B cell (primary cell): Measurements from ENCODE around the gene DOCK1.

Source experiments
- EZH2 ChIP-seq: IDR thresholded peaks from 2 replicates; pipeline ENCODE4 v1.6.1; 2012; ENCODE audit warnings: borderline replicate concordance, low read depth, mild to moderate bottlenecking, moderate library complexity, low read length; ENCODE audit not compliant: insufficient read depth, poor library complexity, severe bottlenecking
- TF ChIP-seq, protein P1 (sequence below): fragments of 200-600 bp; IDR thresholded peaks from one replicate; pipeline ENCODE4 v1.8.0; 2022; ENCODE audit warnings: antibody characterized with exemption, mild to moderate bottlenecking

DNA sequence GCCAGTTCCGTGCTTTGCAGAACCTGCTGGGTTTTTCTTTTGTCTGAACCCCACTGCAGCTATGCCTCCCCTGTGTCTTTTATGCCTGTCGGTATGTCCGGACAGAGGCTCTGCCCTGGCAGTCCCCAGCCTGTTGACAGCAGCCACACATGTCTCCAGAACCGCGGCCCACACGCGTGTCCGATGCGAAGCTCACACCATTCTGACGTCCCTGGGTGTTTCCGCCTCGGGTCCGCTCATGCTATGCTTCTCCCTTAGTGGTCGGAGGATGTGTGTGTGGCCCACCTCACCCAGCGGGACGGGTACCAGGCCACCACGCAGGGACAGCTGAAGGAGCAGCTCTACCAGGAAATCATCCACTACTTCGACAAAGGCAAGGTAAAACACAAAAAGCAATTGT is 479.3 kb downstream of the DOCK1 start:
- TF ChIP-seq, protein P1, sequence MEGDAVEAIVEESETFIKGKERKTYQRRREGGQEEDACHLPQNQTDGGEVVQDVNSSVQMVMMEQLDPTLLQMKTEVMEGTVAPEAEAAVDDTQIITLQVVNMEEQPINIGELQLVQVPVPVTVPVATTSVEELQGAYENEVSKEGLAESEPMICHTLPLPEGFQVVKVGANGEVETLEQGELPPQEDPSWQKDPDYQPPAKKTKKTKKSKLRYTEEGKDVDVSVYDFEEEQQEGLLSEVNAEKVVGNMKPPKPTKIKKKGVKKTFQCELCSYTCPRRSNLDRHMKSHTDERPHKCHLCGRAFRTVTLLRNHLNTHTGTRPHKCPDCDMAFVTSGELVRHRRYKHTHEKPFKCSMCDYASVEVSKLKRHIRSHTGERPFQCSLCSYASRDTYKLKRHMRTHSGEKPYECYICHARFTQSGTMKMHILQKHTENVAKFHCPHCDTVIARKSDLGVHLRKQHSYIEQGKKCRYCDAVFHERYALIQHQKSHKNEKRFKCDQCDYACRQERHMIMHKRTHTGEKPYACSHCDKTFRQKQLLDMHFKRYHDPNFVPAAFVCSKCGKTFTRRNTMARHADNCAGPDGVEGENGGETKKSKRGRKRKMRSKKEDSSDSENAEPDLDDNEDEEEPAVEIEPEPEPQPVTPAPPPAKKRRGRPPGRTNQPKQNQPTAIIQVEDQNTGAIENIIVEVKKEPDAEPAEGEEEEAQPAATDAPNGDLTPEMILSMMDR = no peak
- TF ChIP-seq EZH2 = no peak
